HL-60 (cell line): ENCODE results near the gene UBP1.

Experiments used
- CTCF ChIP-seq: IDR thresholded peaks from one replicate; pipeline ENCODE4 v1.5.1; 2011; ENCODE audit warnings: low read length, control low read depth, inconsistent platforms; ENCODE audit not compliant: insufficient read depth
- GABPA ChIP-seq: IDR thresholded peaks from 2 replicates; pipeline ENCODE4 v1.6.1; 2012; ENCODE audit warnings: low read depth
- POLR2AphosphoS5 ChIP-seq: IDR thresholded peaks from 2 replicates; pipeline ENCODE4 v1.6.1; 2012; ENCODE audit warnings: low read depth

- TF ChIP-seq CTCF (no peak), POLR2AphosphoS5 (no peak), GABPA (no peak)
Observed at GRCh38 chr3:33360136-33360825, 79.9 kb downstream of the UBP1 start.
